Measurements from ENCODE around the gene ATG10.

GRCh38 chr5:82142217-82142841 is 170.5 kb downstream of the ATG10 start:
- TF ChIP-seq, protein P1, sequence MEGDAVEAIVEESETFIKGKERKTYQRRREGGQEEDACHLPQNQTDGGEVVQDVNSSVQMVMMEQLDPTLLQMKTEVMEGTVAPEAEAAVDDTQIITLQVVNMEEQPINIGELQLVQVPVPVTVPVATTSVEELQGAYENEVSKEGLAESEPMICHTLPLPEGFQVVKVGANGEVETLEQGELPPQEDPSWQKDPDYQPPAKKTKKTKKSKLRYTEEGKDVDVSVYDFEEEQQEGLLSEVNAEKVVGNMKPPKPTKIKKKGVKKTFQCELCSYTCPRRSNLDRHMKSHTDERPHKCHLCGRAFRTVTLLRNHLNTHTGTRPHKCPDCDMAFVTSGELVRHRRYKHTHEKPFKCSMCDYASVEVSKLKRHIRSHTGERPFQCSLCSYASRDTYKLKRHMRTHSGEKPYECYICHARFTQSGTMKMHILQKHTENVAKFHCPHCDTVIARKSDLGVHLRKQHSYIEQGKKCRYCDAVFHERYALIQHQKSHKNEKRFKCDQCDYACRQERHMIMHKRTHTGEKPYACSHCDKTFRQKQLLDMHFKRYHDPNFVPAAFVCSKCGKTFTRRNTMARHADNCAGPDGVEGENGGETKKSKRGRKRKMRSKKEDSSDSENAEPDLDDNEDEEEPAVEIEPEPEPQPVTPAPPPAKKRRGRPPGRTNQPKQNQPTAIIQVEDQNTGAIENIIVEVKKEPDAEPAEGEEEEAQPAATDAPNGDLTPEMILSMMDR (IDR thresholded peaks at IDR 0.05) = no peak
- TF ChIP-seq POLR2A (IDR thresholded peaks at IDR 0.05) = no peak

All from heart left ventricle (tissue), 13 donors.